Left lung (tissue), 10 donors: ENCODE results near the gene ARL4D. TPM values are rescaled to one million over a fixed set of nuclear protein-coding genes. Genes with fewer than 3 reads are reported as not detected.
"Not testable (repeated sequence)": the region's sequence is repeated elsewhere in the genome, so short reads cannot be mapped to it uniquely, and the experiment has no call there.

ENCODE experiments used
- ATAC-seq: fragments of 200-7000 bp; cut with Tn5 transposase; one replicate; pipeline ENCODE4 v1.9.1; 2020; ENCODE audit warnings: moderate library complexity
- DNase-seq, 4 donors: peaks; one replicate each; pipeline ENCODE4 v3.0.0-alpha.2; 2013 to 2020
- H3K27ac ChIP-seq, 2 donors: fragments of 200-600 bp; sonication (generic) in 1 of 2; one replicate each; pipeline versions ENCODE4 v1.5.0 to v1.8.0; 2020 to 2021
- H3K27me3 ChIP-seq, 2 donors: fragments of 200-600 bp; sonication (generic) in 1 of 2; one replicate each; pipeline versions ENCODE4 v1.5.0 to v1.8.0; 2020 to 2021
- H3K36me3 ChIP-seq, 2 donors: fragments of 200-600 bp; sonication (generic) in 1 of 2; one replicate each; pipeline versions ENCODE4 v1.5.0 to v1.8.0; 2020 to 2021
- H3K4me1 ChIP-seq, 2 donors: fragments of 200-600 bp; one replicate each; pipeline ENCODE4 v1.8.0; 2021
- H3K4me3 ChIP-seq, 2 donors: fragments of 200-600 bp; sonication (generic) in 1 of 2; one replicate each; pipeline versions ENCODE4 v1.5.0 to v1.8.0; 2020 to 2021; ENCODE audit warnings: mild to moderate bottlenecking in 1 of 2
- H3K9me3 ChIP-seq, 2 donors: fragments of 200-600 bp; sonication (generic) in 1 of 2; one replicate each; pipeline versions ENCODE4 v1.5.0 to v1.8.0; 2020 to 2021
- intact Hi-C, 2 donors: fragments of 100-400 bp; cut with DNase I; formaldehyde crosslinking; loops; one replicate each; pipeline versions ENCODE4 v1.11.2 to v1.14.2; 2022
- polyA plus RNA-seq, 6 donors: library from polyadenylated mRNA; unstranded; fragments of 120-200 nt; gene quantifications; one replicate each; pipeline ENCODE4 v1.2.1, GENCODE V29; 2013; ENCODE audit not compliant: insufficient read length in 6 of 6
- total RNA-seq, 2 donors: library from RNA; stranded (reverse); fragmentation: NEBNext Ultra II Directional; extraction: Animal tissue kit (Norgen Biotek cat#: 25700); gene quantifications; one replicate each; pipeline ENCODE4 v1.2.1, GENCODE V29; 2021
- TF ChIP-seq, protein P1 (sequence below), 2 donors: fragments of 200-600 bp; sonication (generic) in 1 of 2; IDR thresholded peaks; one replicate each; pipeline versions ENCODE4 v1.5.0 to v1.8.0; 2021; ENCODE audit warnings: antibody characterized with exemption in 2 of 2
- donor health status: DM: no; HTN: yes; CAD: no.
- donor health status: DM: no; HTN: no; CAD: no.

The ARL4D gene
- total and polyA plus RNA-seq, 8 donors: 5.9 to 13.0 (median 9.7) TPM

DNA sequence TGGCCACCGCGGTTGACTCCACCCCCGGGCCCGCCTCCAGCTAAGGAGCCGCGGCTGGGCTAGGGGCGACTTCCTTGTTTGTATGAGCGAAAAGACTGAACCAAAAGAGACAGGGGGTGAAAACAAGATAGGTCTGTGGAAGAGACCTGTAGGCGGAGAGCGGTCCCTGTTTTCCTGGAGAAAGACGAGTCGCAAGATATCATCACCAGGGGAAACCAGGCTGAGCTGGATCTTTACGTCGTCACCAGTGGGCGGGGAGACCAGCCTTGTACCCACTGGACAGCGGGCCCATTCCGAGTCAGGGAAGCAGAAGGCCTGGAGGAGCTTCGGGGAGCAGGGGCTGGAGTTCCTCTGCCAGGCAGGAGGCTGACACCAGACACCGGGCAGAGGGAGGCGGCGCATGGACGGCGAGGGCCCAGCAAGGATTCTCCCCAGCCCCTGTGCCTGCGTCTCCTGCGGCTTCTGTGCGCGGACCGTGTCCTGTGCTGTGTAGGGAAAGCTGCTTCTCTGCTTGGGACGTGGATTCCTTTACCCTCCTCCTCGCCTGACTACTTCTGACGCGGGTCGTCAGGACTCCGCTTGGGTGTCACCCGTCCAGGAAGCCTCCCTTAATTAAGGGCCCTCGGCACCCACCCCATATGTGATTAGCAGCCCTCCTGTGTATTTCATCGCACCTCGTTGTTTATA lies 10.3 kb upstream of the ARL4D start:
- Histone ChIP-seq H3K4me1 (peaks cover 4 to 21% of the 10 kb centered on the region in 2 donors), H3K9me3 (no peaks in the 10 kb centered on the region), H3K4me3 (peak overlapping the region; percentile 55 to 58), H3K27me3 (no peaks in the 10 kb centered on the region), H3K36me3 (no peaks in the 10 kb centered on the region), H3K27ac (peak overlapping the region; percentile 98 to 100)
- DNase-seq (peak; percentile 94 to 96 (median 96)), ATAC-seq (peak; percentile 92)
- intact Hi-C loops: no loop called here
- TF ChIP-seq, protein P1, sequence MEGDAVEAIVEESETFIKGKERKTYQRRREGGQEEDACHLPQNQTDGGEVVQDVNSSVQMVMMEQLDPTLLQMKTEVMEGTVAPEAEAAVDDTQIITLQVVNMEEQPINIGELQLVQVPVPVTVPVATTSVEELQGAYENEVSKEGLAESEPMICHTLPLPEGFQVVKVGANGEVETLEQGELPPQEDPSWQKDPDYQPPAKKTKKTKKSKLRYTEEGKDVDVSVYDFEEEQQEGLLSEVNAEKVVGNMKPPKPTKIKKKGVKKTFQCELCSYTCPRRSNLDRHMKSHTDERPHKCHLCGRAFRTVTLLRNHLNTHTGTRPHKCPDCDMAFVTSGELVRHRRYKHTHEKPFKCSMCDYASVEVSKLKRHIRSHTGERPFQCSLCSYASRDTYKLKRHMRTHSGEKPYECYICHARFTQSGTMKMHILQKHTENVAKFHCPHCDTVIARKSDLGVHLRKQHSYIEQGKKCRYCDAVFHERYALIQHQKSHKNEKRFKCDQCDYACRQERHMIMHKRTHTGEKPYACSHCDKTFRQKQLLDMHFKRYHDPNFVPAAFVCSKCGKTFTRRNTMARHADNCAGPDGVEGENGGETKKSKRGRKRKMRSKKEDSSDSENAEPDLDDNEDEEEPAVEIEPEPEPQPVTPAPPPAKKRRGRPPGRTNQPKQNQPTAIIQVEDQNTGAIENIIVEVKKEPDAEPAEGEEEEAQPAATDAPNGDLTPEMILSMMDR (IDR thresholded peaks at IDR 0.05): no peak

- Histone ChIP-seq H3K9me3 (no peaks in the 10 kb centered on the region), H3K27me3 (no peaks in the 10 kb centered on the region), H3K4me1 (peaks cover 4 to 27% of the 10 kb centered on the region in 2 donors), H3K27ac (peak overlapping the region; percentile 98 to 100), H3K4me3 (peak overlapping the region; percentile 55 to 58), H3K36me3 (no peaks in the 10 kb centered on the region)
- DNase-seq (peak; percentile 86 to 91 (median 89)), ATAC-seq (peak; percentile 86)
- TF ChIP-seq, protein P1 (IDR thresholded peaks at IDR 0.05): peak; percentile 85 to 89
- intact Hi-C loops: no loop called here
These were observed 9.5 kb upstream of the ARL4D start for GRCh38 chr17:43389046-43389947.

DNA sequence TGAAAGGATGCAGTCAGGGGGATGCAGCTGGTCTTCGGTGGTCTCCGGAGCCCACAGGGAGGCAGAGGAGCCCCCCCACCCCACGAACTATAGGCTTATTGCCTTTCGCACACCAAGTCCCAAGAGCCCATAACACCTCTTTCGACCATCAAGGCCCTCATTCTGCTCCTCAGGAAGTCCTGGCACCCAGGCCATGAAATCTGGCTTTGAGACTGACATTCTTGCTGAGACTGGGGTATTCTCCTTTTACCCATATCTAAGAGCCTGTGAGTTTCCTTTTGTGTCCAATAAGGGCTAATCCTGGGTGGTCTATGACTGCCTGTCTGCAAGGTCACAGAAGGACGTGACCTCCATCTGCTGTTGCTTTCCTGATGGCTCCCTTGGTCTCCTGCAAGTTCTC lies 6.4 kb upstream of the ARL4D start:
- intact Hi-C loops: loop anchor here in 1 of 2 donors (2.0 kb wide), 1 partner anchor 90 kb away; the partner anchor contains the start of gene DHX8
- no peaks in the 10 kb centered on the region for H3K9me3 ChIP-seq
- TF ChIP-seq, protein P1 (IDR thresholded peaks at IDR 0.05): no peak
- H3K36me3 ChIP-seq: no peaks in the 10 kb centered on the region
- H3K27me3 ChIP-seq: no peaks in the 10 kb centered on the region
- peaks cover 4 to 36% of the 10 kb centered on the region in 2 donors for H3K4me1 ChIP-seq
- H3K27ac ChIP-seq: no peak overlapping the region
- no peak overlapping the region for H3K4me3 ChIP-seq
- ATAC-seq: no peak
- no peak for DNase-seq

GRCh38 chr17:43393944-43394482 lies 4.8 kb upstream of the ARL4D start:
- Histone ChIP-seq H3K36me3 (no peaks in the 10 kb centered on the region), H3K9me3 (no peaks in the 10 kb centered on the region), H3K27me3 (no peaks in the 10 kb centered on the region), H3K27ac (peak overlapping the region in 1 of 2 donors; percentile 55), H3K4me1 (peaks cover 4 to 37% of the 10 kb centered on the region in 2 donors), H3K4me3 (no peak overlapping the region)
- TF ChIP-seq, protein P1 (IDR thresholded peaks at IDR 0.05): peak; percentile 90 to 92
- intact Hi-C loops: loop anchor here in 1 of 2 donors (2.0 kb wide), 1 partner anchor 89 kb away; the partner anchor contains the start of gene DHX8
- ATAC-seq: peak; percentile 68
- peak in 3 of 4 donors; percentile 86 to 92 (median 89) for DNase-seq

- H3K27me3 ChIP-seq, H3K9me3 ChIP-seq, ATAC-seq, intact Hi-C loops, DNase-seq, H3K36me3 ChIP-seq, H3K4me3 ChIP-seq: not testable (repeated sequence)
- peak overlapping the region in 1 of 2 donors; percentile 55 for H3K27ac ChIP-seq
- peaks cover 3 to 37% of the 10 kb centered on the region in 2 donors for H3K4me1 ChIP-seq
These were observed 4.1 kb upstream of the ARL4D start for GRCh38 chr17:43394696-43395095.
